ENCODE data around the gene PDE6C. TPM values are rescaled to one million over a fixed set of nuclear protein-coding genes. Genes with fewer than 3 reads are reported as not detected.

Gene PDE6C
- total and polyA plus RNA-seq, 2 donors from 2014 or later, result not detected

DNA sequence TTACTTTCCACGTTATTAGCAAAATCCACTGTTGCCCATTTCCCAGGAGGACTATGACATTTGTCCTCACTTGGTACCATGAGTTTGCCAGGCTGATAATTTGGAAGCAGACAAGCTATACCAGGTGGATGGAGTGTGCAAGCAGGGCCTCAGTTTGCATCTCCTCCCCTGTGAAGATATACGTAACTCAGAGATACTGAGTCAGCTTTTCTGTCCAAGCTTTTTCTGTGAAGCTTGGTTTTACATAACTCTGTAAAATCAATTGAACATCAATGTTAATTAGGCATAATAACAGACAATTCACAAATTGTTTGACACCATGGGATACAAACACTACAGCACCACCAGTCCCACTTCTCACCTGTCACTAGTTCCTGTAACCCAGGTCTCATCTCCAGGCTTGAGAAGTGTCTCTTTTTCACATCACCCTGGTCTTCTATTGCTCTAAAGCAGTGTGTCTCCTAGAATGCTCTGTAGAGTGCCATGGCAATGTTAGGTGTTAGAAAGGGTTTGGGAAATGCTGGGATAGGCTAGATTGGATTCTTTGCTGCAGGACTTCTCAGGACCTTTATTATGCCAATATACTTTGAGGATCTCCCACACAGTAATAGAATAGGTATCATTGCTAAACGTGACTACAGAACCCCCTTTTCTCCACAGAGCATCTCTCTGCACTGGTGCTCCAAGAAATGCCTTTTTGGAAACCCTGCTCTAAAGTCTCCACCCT is 32.2 kb upstream of the PDE6C start:
- no peak overlapping the region for H3K4me3 ChIP-seq (ENCODE audit: low read length in 3 of 3)
- peaks cover 0 to 6% (median 0%) of the 10 kb centered on the region in 3 donors for H3K9me3 ChIP-seq (ENCODE audit: control insufficient read depth in 2 of 3, insufficient read depth in 1 of 3, low read length in 3 of 3)
- no peaks in the 10 kb centered on the region for H3K27me3 ChIP-seq (ENCODE audit: control insufficient read depth, insufficient read depth, low read length)
- H3K36me3 ChIP-seq (ENCODE audit: control insufficient read depth in 2 of 3, insufficient read depth in 3 of 3, low read length in 3 of 3), result no peaks in the 10 kb centered on the region
- TF ChIP-seq, protein P1, sequence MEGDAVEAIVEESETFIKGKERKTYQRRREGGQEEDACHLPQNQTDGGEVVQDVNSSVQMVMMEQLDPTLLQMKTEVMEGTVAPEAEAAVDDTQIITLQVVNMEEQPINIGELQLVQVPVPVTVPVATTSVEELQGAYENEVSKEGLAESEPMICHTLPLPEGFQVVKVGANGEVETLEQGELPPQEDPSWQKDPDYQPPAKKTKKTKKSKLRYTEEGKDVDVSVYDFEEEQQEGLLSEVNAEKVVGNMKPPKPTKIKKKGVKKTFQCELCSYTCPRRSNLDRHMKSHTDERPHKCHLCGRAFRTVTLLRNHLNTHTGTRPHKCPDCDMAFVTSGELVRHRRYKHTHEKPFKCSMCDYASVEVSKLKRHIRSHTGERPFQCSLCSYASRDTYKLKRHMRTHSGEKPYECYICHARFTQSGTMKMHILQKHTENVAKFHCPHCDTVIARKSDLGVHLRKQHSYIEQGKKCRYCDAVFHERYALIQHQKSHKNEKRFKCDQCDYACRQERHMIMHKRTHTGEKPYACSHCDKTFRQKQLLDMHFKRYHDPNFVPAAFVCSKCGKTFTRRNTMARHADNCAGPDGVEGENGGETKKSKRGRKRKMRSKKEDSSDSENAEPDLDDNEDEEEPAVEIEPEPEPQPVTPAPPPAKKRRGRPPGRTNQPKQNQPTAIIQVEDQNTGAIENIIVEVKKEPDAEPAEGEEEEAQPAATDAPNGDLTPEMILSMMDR (IDR thresholded peaks at IDR 0.05; ENCODE audit: borderline replicate concordance, extremely low read depth, insufficient read depth), result no peak
- no peak for DNase-seq
- no peak overlapping the region for H3K27ac ChIP-seq (ENCODE audit: low read depth in 2 of 2, low read length in 2 of 2)
- no peak for FAIRE-seq
- no peak overlapping the region for H3K9ac ChIP-seq (ENCODE audit: low read length in 3 of 3)
- intact Hi-C loops (cut with DNase I), result no loop called here
- H3K4me1 ChIP-seq (ENCODE audit: control insufficient read depth in 2 of 3, insufficient read depth in 2 of 3, low read depth in 1 of 3, low read length in 3 of 3), result no peaks in the 10 kb centered on the region

DNA sequence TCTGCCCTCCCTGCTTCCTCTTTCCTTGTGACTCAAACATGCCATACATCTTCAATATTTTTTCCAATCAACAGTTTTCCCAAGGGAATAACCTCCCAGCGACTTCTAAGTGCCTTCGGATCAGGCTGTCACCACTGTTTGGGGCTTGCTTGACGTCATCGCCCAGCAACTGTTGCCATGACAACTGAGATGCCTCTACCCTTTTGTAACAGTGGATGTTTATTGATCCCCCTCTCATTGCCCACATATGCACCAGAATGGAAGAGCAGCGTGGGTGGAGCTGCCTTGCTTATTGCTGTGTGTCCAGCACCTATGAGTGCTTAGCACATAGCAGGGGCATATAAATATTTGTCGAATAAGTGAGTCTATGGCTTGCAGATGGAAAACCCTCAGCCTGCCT is 31.5 kb upstream of the PDE6C start:
- intact Hi-C loops (cut with DNase I), result no loop called here
- no peak for FAIRE-seq
- H3K27ac ChIP-seq (ENCODE audit: low read depth in 2 of 2, low read length in 2 of 2), result no peak overlapping the region
- peaks cover 0 to 6% (median 0%) of the 10 kb centered on the region in 3 donors for H3K9me3 ChIP-seq (ENCODE audit: control insufficient read depth in 2 of 3, insufficient read depth in 1 of 3, low read length in 3 of 3)
- TF ChIP-seq, protein P1 (IDR thresholded peaks at IDR 0.05; ENCODE audit: borderline replicate concordance, extremely low read depth, insufficient read depth), result no peak
- H3K36me3 ChIP-seq (ENCODE audit: control insufficient read depth in 2 of 3, insufficient read depth in 3 of 3, low read length in 3 of 3), result no peaks in the 10 kb centered on the region
- no peak overlapping the region for H3K4me3 ChIP-seq (ENCODE audit: low read length in 3 of 3)
- no peaks in the 10 kb centered on the region for H3K4me1 ChIP-seq (ENCODE audit: control insufficient read depth in 2 of 3, insufficient read depth in 2 of 3, low read depth in 1 of 3, low read length in 3 of 3)
- no peak overlapping the region for H3K9ac ChIP-seq (ENCODE audit: low read length in 3 of 3)
- no peaks in the 10 kb centered on the region for H3K27me3 ChIP-seq (ENCODE audit: control insufficient read depth, insufficient read depth, low read length)
- peak in 2 of 5 donors; percentile 39 to 60 for DNase-seq

DNA sequence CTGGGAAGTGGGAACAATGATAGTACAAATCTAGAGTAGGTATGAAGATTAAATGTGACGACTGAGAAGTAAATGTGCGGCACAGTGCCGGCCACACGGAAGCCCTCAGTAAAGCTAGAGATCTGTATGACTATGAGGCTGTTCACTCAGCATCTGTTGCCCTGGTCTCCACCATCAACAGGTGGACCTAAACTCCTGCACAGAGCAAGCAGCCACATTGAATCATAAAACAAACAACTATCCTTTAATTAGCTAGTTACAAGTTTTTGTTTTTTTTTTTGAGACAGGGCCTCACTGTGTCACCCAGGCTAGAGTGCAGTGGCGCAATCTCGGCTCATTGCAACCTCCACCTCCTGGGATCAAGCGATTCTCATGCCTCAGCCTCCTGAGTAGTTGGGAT is 27.9 kb upstream of the PDE6C start:
- Histone ChIP-seq H3K27me3 (ENCODE audit: control insufficient read depth, insufficient read depth, low read length) (no peaks in the 10 kb centered on the region), H3K9me3 (ENCODE audit: control insufficient read depth in 2 of 3, insufficient read depth in 1 of 3, low read length in 3 of 3) (peaks cover 0 to 6% (median 0%) of the 10 kb centered on the region in 3 donors), H3K36me3 (ENCODE audit: control insufficient read depth in 2 of 3, insufficient read depth in 3 of 3, low read length in 3 of 3) (no peaks in the 10 kb centered on the region), H3K4me3 (ENCODE audit: low read length in 3 of 3) (no peak overlapping the region), H3K4me1 (ENCODE audit: control insufficient read depth in 2 of 3, insufficient read depth in 2 of 3, low read depth in 1 of 3, low read length in 3 of 3) (no peaks in the 10 kb centered on the region), H3K27ac (ENCODE audit: low read depth in 2 of 2, low read length in 2 of 2) (no peak overlapping the region), H3K9ac (ENCODE audit: low read length in 3 of 3) (no peak overlapping the region)
- intact Hi-C loops (cut with DNase I), result no loop called here
- TF ChIP-seq, protein P1 (IDR thresholded peaks at IDR 0.05; ENCODE audit: borderline replicate concordance, extremely low read depth, insufficient read depth), result no peak
- DNase-seq (no peak), FAIRE-seq (no peak)

All from kidney (tissue), 14 donors.